Retinal pigment epithelial cell (primary cell): ENCODE results near the gene UBE2E1.
"Not testable (repeated sequence)": the region's sequence is repeated elsewhere in the genome, so short reads cannot be mapped to it uniquely, and the experiment has no call there.

Experiments
- DNase-seq: peaks from one replicate; pipeline ENCODE4 v3.0.0-alpha.2; 2010; ENCODE audit warnings: low read depth
- H3K4me3 ChIP-seq: 2 replicates; pipeline ENCODE4 v1.5.1; 2011; ENCODE audit warnings: mild to moderate bottlenecking, low read length, control low read depth, moderate library complexity
- TF ChIP-seq, protein P1 (sequence below): conservative IDR thresholded peaks from 2 replicates; pipeline ENCODE4 v1.5.1; 2011; ENCODE audit warnings: low read depth, low read length, control low read depth, inconsistent platforms

UBE2E1 gene

GRCh38 chr3:23911397-23911796 lies 105.6 kb downstream of the UBE2E1 start:
- H3K4me3 ChIP-seq, result no peak overlapping the region
- no peak for DNase-seq
- TF ChIP-seq, protein P1, sequence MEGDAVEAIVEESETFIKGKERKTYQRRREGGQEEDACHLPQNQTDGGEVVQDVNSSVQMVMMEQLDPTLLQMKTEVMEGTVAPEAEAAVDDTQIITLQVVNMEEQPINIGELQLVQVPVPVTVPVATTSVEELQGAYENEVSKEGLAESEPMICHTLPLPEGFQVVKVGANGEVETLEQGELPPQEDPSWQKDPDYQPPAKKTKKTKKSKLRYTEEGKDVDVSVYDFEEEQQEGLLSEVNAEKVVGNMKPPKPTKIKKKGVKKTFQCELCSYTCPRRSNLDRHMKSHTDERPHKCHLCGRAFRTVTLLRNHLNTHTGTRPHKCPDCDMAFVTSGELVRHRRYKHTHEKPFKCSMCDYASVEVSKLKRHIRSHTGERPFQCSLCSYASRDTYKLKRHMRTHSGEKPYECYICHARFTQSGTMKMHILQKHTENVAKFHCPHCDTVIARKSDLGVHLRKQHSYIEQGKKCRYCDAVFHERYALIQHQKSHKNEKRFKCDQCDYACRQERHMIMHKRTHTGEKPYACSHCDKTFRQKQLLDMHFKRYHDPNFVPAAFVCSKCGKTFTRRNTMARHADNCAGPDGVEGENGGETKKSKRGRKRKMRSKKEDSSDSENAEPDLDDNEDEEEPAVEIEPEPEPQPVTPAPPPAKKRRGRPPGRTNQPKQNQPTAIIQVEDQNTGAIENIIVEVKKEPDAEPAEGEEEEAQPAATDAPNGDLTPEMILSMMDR, result no peak

DNA sequence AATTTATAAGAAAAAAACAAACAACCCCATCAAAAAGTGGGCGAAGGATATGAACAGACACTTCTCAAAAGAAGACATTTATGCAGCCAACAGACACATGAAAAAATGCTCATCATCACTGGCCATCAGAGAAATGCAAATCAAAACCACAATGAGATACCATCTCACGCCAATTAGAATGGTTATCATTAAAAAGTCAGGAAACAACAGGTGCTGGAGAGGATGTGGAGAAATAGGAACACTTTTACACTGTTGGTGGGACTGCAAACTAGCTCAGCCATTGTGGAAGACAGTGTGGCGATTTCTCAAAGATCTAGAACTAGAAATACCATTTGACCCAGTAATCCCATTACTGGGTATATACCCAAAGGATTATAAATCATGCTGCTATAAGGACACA lies 106.6 kb downstream of the UBE2E1 start:
- H3K4me3 ChIP-seq, DNase-seq: not testable (repeated sequence)

DNA sequence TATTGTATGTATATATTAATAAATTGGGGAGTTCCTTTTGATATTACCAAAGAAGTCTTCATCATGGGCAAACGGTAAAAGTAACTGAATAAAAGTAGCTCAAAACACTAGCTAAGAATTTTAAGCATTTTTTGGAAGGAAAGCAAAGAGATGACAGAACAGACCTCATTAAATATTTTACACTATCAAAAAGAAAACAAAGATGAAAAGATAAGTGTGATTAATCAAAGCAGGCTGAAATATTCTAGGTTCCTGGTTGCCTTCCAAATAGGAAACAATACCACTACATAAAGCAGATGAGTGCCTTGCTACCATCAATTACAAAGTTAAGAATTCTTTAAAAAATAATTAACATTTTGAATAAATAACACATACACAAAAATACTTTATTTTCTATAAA lies 107.4 kb downstream of the UBE2E1 start:
- TF ChIP-seq, protein P1, result no peak
- no peak for DNase-seq
- H3K4me3 ChIP-seq, result no peak overlapping the region

- no peak for DNase-seq
- H3K4me3 ChIP-seq, result no peak overlapping the region
- TF ChIP-seq, protein P1, result no peak
Observed at GRCh38 chr3:23913873-23914743, 108.4 kb downstream of the UBE2E1 start.

DNA sequence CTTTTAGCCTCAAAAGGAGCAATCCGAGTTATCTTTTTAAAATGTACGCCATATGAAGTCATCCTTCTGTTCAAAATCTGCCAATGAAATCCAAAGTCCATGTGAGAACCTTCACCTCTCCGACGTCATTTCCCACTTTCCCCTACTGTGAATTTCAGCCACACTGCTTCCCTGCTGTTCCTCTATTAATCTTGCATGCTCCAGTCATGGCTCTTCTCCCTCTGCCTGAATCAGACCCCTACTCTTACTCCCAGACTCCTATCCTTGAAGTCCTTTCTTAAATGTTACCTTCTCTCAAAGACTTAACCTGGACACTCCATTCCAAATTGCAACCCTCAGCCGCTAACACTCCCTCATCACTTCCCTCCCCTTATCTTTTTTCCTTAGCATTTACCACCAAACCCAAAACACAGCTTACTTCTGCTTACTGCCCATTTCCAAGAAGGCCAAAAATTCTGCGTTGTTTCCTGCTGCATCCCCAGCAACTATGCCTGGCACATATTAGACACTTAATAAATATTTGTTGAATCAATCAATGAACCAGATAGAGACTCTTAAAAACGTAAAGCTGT lies 109.9 kb downstream of the UBE2E1 start:
- no peak for DNase-seq
- peak overlapping the region; percentile 72 for H3K4me3 ChIP-seq
- TF ChIP-seq, protein P1, result no peak

DNA sequence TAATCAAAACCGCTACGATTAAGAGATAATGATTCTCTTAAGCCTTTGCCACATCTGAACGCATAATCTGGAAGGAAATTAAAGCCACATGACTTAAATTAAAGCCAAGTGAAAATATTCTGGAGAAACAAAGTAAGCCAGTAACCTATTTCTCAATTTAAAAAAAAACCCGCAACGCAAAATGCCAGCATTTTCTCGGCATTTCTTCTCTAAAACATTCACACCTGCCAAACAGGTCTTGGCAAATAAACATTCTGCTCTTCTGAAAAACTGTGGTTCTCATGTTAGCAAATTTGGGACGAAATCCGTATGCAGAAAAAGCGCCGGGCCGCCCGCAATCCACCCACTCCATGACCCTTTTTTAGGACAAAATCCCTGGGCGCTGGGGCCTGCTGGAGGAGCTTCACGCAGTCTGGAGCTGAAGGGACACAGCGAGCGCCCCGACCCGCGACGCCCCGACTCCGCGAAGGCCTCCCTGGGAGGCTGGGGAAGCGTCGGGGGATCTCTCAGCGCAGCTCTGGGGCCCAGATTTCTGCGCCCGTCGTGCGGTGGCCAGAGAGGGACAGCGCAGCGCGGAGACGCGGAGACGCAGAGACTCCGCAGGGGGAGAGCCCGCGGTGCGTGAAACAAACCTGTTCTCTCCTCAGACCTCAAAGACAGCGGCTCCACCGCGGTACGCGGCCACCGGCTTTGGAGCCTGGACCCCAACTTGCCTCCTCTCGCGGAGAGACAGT lies 110.6 kb downstream of the UBE2E1 start:
- H3K4me3 ChIP-seq, result peak overlapping the region; percentile 72
- TF ChIP-seq, protein P1, result no peak
- DNase-seq, result no peak

- peak within 1 kb of the TSS; percentile 72 for H3K4me3 ChIP-seq
- TF ChIP-seq, protein P1, result peak; percentile 39
- DNase-seq, result peak; percentile 86
Observed at GRCh38 chr3:23916886-23917678, 111.3 kb downstream of the UBE2E1 start, which contains the start of the genes NKIRAS1 and RPL15. Gene NKIRAS1 (minus strand): TSS chr3:23916990. CDS start chr3:23910904, 6,086 bp downstream. Gene RPL15 (plus strand): TSS chr3:23917132. CDS start chr3:23917860, 728 bp downstream.

DNA sequence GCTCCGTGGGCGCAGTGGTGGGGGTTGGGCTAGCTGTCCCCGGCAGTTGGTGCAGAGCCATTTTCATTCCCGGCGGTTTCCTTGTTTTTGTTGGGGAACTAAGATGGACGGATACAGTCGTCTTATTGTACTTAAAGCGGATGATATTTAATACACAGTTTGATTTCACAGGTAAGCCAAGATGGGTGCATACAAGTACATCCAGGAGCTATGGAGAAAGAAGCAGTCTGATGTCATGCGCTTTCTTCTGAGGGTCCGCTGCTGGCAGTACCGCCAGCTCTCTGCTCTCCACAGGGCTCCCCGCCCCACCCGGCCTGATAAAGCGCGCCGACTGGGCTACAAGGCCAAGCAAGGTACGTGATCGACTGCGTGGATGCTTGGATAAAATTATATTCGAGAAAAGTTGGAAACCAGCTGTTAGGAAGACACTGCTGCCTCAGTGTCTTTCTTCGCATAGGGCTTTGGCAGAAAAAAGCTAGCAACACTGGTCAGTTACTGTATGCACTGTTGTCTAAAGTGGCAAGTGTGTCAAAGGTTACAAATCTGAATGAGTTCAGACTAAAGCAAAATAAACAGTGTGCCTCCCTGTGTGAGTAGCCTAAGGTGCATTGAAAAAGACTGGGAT lies 112.0 kb downstream of the UBE2E1 start:
- peak overlapping the region; percentile 72 for H3K4me3 ChIP-seq
- DNase-seq, result not testable (repeated sequence)

- DNase-seq, result not testable (repeated sequence)
- peak overlapping the region; percentile 72 for H3K4me3 ChIP-seq
Observed at GRCh38 chr3:23918331-23918730, 112.6 kb downstream of the UBE2E1 start.
